IgD-negative memory B cell (primary cell): ENCODE data around the gene OR52R1. TPM values are rescaled to one million over a fixed set of nuclear protein-coding genes. Genes with fewer than 3 reads are reported as not detected.
A peak's percentile ranks its signal among the peaks of the same experiment; 100 is the strongest.
"Not testable (repeated sequence)": the region's sequence is repeated elsewhere in the genome, so short reads cannot be mapped to it uniquely, and the experiment has no call there.

ENCODE experiments used
- H3K27ac Mint-ChIP-seq, 3 donors: one replicate each; pipeline ENCODE4 v1.8.0; 2020 to 2022; ENCODE audit warnings: mild to moderate bottlenecking in 3 of 3, mixed read lengths in 3 of 3, moderate library complexity in 1 of 3
- H3K27me3 Mint-ChIP-seq: one replicate; pipeline ENCODE4 v1.8.0; 2021; ENCODE audit warnings: mixed read lengths
- H3K36me3 Mint-ChIP-seq: one replicate; pipeline ENCODE4 v1.8.0; 2020; ENCODE audit warnings: mild to moderate bottlenecking, mixed read lengths
- H3K4me1 Mint-ChIP-seq, 3 donors: one replicate each; pipeline ENCODE4 v1.8.0; 2020 to 2022; ENCODE audit warnings: mixed read lengths in 3 of 3, mild to moderate bottlenecking in 1 of 3
- H3K4me3 Mint-ChIP-seq, 4 donors: one replicate each; pipeline ENCODE4 v1.8.0; 2020 to 2022; ENCODE audit warnings: mild to moderate bottlenecking in 4 of 4, mixed read lengths in 4 of 4, moderate library complexity in 3 of 4
- H3K9me3 Mint-ChIP-seq, 3 donors: one replicate each; pipeline ENCODE4 v1.8.0; 2020 to 2021; ENCODE audit warnings: mixed read lengths in 3 of 3, mild to moderate bottlenecking in 1 of 3
- polyA plus RNA-seq: library from polyadenylated mRNA; unstranded; fragments of 300-500 nt; fragmentation: Illumina TruSeq; gene quantifications from one replicate; pipeline ENCODE4 v1.2.3, GENCODE V29; 2021

OR52R1 gene
- not detected for polyA plus RNA-seq

DNA sequence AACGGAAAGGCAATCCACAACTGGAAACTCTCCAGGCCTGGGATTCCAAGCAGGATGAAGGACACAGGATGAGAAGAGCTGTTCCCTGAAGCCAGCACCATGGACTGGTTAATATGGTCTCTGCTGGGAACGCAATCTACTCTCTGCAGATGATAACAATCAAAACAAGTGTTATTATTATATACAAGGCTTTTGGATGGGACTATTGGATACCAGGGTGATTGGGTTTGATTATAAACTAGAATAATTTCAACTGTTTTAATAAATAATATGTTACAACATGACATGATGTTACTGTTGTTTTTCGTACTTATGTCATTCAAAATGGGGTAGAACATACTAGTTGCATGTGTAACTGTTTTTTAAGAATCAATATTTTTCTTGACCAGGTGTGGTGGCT is at the start of gene OR52R1:
Gene OR52R1 (minus strand): TSS at position 101 of the 400 bp plus-strand sequence. CDS start 0 bp downstream, at position 101.
- no peak within 1 kb of the TSS for H3K27ac Mint-ChIP-seq
- H3K9me3 Mint-ChIP-seq = peaks cover 0 to 2% (median 0%) of the 10 kb centered on the region in 3 donors
- H3K36me3 Mint-ChIP-seq = no peaks in the 10 kb centered on the region
- H3K27me3 Mint-ChIP-seq = no peaks in the 10 kb centered on the region
- no peaks in the 10 kb centered on the region for H3K4me1 Mint-ChIP-seq
- H3K4me3 Mint-ChIP-seq = no peak within 1 kb of the TSS

DNA sequence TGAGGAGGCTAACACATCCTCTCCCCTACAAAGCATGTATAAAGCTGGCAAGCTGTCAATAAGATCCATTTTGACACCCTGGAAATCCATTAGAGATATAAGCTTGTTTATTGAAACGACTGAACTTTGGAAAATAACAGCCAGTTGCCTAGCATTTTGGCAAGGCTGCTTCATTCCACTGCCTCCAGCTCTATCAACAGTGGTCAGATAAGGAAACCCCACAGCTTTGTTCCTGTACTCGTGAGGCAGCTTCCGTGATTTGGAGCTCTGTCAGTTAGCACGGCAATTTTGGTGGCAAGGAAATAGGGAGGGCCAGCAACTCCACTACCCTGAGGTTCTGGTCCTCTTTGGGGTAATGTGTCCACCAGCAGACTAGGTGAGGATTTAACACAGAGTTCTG is 46.9 kb upstream of the OR52R1 start:
- Mint-ChIP-seq H3K36me3 (no peaks in the 10 kb centered on the region), H3K4me1 (peaks cover 0 to 2% (median 0%) of the 10 kb centered on the region in 3 donors), H3K9me3 (peaks cover 0 to 5% (median 4%) of the 10 kb centered on the region in 3 donors), H3K27ac (peak overlapping the region in 1 of 3 donors; percentile 58), H3K27me3 (peaks cover 4% of the 10 kb centered on the region), H3K4me3 (no peak overlapping the region)

DNA sequence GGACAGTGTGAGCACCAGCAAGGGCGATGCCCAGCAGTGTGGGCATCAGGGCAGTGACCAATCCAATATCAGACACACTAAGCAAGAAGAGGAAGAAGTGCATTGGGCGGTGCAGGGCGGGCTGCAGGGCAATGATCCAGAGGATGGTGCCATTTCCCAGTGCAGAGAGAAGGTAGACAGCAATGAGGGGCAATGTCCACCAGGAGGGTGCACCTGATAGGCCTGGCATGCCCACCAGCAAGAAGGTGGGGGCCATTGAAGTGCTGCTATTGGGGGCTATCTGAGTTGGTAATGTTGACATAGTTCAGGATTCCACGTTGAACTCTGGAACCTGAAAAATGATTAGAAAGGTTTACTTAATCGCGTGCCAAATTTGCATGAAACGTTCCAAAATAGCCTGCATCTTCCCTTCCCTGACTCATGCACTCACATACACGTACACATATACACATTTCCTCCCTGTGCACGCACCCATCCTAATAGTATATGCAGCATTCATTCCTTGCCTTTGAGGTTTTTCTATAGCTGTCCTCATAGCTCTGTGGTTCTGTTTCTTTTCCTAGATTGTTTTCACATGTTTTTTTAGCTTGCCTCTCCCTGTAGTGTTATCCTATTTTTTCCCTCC is 44.8 kb upstream of the OR52R1 start, which contains the start of gene OR51S1:
Gene OR51S1 (minus strand): TSS at position 301 of the 625 bp plus-strand sequence. CDS start 0 bp downstream, at position 301.
- Mint-ChIP-seq H3K4me1 (peaks cover 0 to 2% (median 0%) of the 10 kb centered on the region in 3 donors), H3K27me3 (peaks cover 4% of the 10 kb centered on the region), H3K36me3 (no peaks in the 10 kb centered on the region), H3K4me3 (no peak within 1 kb of the TSS), H3K27ac (no peak within 1 kb of the TSS), H3K9me3 (peaks cover 0 to 2% (median 0%) of the 10 kb centered on the region in 3 donors)

DNA sequence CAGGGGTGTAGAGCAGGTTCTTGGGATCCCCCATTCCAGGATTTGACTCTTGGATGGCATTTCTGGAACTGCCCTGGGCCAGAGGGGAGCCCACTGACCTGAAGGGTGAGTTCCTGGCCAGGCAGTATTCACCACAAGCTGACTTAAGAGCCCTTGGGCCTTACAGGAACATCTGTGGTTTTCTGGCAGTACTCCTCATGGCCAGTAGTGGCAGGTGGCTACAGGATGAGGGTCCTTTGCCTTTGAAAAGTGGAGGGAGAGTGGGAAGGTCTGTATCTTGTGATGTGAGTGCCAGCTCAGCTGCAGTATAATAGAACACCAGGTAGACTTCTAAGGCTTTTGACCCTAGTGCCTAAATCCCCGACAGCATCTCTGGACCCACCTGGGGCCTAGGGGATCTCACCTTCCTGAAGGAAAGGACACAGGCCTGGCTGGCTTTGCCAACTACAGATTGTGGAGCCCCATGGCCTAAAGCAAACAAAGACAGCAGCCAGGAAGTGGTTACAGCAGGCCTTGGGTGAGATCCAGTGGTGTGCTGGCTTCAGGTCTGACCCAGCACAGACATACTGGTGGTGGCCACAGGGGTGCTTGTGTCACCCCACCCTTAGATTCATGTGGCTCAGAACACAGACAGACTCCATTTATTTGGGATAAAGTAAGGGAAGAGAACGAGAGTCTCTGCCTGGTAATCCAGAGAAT is 35.8 kb upstream of the OR52R1 start:
- Mint-ChIP-seq H3K36me3 (no peaks in the 10 kb centered on the region), H3K27me3 (peaks cover 3% of the 10 kb centered on the region), H3K4me3 (no peak overlapping the region), H3K9me3 (peaks cover 0 to 7% (median 4%) of the 10 kb centered on the region in 3 donors), H3K4me1 (no peaks in the 10 kb centered on the region), H3K27ac (no peak overlapping the region)

DNA sequence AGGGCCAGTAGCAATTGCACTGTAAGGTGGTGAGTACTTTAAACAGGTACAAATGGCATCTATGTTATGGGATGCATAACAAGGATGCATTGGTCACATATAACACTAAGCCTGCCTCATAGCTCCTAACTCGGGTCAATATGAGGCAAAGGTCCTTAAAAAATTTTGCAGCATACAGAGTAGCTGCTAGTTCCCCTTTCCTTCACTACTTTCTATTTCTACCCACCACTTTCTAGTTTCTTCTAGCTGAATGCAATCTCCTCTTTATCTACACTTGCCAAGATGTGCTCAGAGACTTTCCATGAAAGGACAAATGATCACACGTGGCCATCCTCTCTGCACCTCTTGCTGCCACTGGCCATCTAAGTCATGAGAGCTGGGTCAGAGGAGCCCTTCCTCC is 26.7 kb upstream of the OR52R1 start:
- Mint-ChIP-seq H3K36me3 (no peaks in the 10 kb centered on the region), H3K4me3 (no peak overlapping the region), H3K4me1 (no peaks in the 10 kb centered on the region), H3K27ac (no peak overlapping the region), H3K9me3 (no peaks in the 10 kb centered on the region), H3K27me3 (no peaks in the 10 kb centered on the region)

DNA sequence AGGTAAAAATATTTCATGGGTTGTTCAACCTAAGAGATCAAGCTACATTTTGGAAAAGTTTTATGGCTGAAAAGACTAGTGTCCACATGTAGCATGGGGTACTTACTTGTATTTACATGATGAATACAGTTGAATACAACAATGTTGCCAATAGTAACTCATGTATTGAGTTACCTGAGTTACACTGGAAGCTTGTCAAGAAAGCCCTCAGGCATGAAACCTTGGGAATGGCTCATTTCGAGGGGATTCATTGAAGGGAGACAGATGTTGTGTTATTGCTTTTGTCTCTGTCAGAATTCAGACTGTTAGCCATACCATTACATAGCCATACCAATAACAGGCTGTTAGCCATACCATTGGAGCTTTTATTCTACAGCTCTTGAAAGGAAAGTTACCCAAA is 26.2 kb upstream of the OR52R1 start:
- Mint-ChIP-seq H3K4me1 (no peaks in the 10 kb centered on the region), H3K36me3 (no peaks in the 10 kb centered on the region), H3K27me3 (no peaks in the 10 kb centered on the region), H3K9me3 (no peaks in the 10 kb centered on the region), H3K27ac (no peak overlapping the region), H3K4me3 (no peak overlapping the region)

DNA sequence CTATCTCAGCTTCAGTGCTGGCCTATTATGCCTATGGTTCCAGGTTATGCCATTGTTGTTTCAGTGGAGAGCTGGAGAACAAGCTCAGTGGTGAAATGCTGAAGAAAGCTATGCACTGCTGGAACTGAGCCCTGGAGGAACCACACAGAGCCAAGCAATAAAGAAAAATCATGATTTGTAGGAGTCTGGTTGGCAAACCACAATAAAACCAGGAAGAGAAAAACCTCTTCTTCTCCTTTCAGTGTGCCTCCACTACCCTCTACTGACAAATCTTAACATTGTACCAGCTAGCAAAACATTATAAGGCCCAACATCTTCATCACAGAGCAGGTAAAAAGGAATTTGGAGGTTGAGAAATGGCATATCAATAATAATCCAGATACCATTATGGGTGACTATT is 22.2 kb upstream of the OR52R1 start:
- peaks cover 0 to 3% (median 0%) of the 10 kb centered on the region in 3 donors for H3K9me3 Mint-ChIP-seq
- no peak overlapping the region for H3K4me3 Mint-ChIP-seq
- H3K27me3 Mint-ChIP-seq = no peaks in the 10 kb centered on the region
- H3K36me3 Mint-ChIP-seq = no peaks in the 10 kb centered on the region
- no peak overlapping the region for H3K27ac Mint-ChIP-seq
- H3K4me1 Mint-ChIP-seq = no peaks in the 10 kb centered on the region

DNA sequence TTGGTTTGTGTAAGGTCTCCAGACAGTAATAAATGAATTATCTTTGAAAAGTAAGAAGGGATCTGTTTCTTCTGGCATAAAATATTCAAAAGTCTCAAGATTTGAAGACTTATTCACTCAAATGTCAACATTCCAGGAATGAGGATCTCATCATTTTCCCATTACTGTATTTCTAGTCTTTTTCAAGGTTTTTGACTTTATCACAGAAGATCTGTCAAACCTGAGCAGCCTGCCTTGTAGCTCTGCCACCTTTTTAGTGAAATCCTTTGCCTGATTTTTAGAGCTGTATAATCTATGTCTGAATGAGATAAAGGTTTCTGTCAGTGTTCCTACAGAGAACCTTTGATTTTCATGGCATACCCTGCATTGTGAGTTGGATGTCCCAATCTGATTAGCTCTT is 21.0 kb upstream of the OR52R1 start:
- H3K4me1 Mint-ChIP-seq = no peaks in the 10 kb centered on the region
- H3K27me3 Mint-ChIP-seq = no peaks in the 10 kb centered on the region
- no peak overlapping the region for H3K27ac Mint-ChIP-seq
- H3K4me3 Mint-ChIP-seq = no peak overlapping the region
- no peaks in the 10 kb centered on the region for H3K36me3 Mint-ChIP-seq
- H3K9me3 Mint-ChIP-seq = peaks cover 0 to 3% (median 0%) of the 10 kb centered on the region in 3 donors

DNA sequence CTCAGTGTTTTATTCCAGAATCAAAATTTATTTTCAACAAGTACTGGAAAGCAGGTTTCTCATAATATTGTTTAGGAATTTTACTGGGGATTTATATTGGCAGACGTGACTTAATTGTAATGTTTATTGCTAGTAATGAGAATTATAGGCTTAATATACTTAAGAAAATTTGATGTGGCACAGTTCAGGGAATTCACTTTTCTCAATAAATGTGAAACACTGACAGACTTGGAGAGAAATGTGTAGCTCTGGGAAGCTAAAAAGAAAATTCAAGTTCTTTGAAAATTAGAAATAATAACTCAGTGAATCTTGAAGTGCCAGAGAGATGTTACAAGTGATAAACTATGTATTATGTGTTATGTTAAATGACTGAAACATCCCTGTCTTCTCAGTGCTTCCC is 16.8 kb upstream of the OR52R1 start, which contains the start of gene OR51F2:
Gene OR51F2 (plus strand): TSS at position 301 of the 400 bp plus-strand sequence. CDS start 101 bp downstream, outside the sequence.
- H3K27ac Mint-ChIP-seq = no peak within 1 kb of the TSS
- H3K4me1 Mint-ChIP-seq = no peaks in the 10 kb centered on the region
- H3K4me3 Mint-ChIP-seq = no peak within 1 kb of the TSS

DNA sequence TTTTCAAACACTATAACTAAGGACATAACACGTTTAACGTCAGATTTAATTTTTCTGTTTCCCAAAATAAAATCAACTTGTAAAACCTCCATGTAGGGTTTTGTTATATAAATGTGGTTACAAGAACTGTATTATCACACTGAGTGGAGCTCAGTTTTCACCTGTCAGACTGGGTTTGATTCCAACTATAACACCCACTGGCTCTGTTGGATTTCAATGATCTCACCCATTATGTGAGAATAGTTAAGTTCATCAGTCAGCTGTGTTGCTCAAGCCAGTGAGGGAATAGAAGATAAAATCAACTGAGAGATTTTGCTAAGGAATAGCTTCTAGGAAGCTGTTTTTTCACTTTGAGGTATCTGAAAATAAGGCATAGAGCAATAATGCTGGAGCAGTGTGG is 5.1 kb upstream of the OR52R1 start:
- no peak overlapping the region for H3K27ac Mint-ChIP-seq

More for the DNA sequence above, 16.8 kb upstream of the OR52R1 start, which contains the start of gene OR51F2:
- no peaks in the 10 kb centered on the region for H3K36me3 Mint-ChIP-seq
- H3K9me3 Mint-ChIP-seq = peaks cover 0 to 3% (median 0%) of the 10 kb centered on the region in 3 donors
- H3K27me3 Mint-ChIP-seq = no peaks in the 10 kb centered on the region

DNA sequence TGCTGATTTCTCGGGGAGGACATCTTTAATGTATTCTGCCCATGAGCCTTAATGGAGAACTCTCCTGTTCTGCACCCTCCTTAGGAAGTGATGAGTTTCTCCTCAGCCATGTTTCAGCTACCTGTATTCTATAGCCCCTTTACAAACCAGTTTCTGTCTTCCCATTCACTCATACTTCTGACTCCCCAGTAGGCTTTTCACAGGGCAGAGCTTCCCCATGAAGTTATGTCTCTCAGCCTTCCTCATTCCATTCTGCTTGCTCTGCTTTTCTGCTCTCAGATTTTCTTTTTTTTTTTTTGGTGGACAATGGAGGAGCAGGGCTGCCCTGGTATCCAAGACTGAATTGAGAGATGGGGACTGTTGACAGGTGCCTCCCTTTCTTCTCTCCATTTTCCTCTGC is 4.3 kb upstream of the OR52R1 start:
- Mint-ChIP-seq H3K4me3 (no peak overlapping the region), H3K9me3 (peaks cover 0 to under 1% (median 0%) of the 10 kb centered on the region in 3 donors), H3K27ac (no peak overlapping the region), H3K36me3 (no peaks in the 10 kb centered on the region), H3K27me3 (no peaks in the 10 kb centered on the region), H3K4me1 (no peaks in the 10 kb centered on the region)

More for the DNA sequence above, 5.1 kb upstream of the OR52R1 start:
- Mint-ChIP-seq H3K4me3 (no peak overlapping the region), H3K36me3 (no peaks in the 10 kb centered on the region), H3K4me1 (no peaks in the 10 kb centered on the region), H3K9me3 (no peaks in the 10 kb centered on the region), H3K27me3 (no peaks in the 10 kb centered on the region)

DNA sequence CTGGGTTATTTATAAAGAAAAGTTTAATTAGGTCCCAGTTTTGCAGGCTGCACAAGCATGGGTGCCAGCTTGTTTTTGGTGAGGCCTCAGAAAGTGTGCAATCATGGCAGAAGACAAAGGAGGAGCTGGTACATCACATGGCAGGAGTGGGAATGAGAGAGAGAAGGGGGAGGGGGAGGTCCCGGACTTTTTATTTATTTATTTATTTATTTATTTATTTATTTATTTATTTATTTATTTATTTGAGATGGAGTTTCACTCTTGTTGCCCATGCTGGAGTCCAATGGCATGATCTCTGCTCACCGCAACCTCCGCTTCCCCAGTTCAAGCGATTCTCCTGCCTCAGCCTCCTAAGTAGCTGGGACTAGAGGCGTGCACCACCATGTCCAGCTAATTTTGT is 2.9 kb downstream of the OR52R1 start:
- not testable (repeated sequence) for H3K9me3 Mint-ChIP-seq, H3K27ac Mint-ChIP-seq, H3K4me1 Mint-ChIP-seq, H3K36me3 Mint-ChIP-seq, H3K4me3 Mint-ChIP-seq, H3K27me3 Mint-ChIP-seq

DNA sequence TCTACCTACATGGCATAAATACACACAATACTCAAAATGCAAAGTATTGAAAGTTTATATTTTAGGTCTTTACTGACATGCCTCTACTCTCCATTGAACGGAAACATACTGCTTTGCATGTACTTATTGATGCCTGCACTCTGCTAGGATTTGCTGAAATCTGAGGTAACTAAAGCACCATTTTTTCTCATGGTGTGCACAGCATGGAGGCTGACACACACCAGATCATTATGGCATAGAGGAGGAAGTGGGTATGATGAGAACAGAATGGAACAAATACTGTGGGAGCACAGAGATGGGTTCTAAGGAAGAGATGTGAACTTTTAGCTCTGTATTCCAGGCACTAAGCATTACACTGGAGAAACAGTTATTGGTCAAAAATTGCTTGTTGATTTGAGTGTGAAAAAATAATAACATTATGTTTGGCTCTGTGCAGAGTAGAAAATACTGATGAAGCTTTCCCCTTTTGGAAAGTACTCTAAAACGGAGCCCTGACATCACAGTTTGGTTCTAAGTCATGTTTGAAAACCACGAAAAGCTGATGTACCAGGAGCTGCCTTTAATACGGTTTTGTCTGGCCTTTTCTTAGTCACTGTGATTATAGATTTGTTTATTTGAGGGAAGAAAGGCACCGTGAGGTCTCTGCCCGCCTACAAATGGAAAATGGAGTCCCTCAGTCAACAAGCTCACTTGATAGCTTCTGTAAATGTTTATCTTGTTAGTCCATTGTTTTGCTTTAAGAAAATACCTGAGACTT is 5.6 kb downstream of the OR52R1 start:
- H3K4me3 Mint-ChIP-seq = no peak overlapping the region
- no peaks in the 10 kb centered on the region for H3K4me1 Mint-ChIP-seq
- no peaks in the 10 kb centered on the region for H3K36me3 Mint-ChIP-seq
- no peak overlapping the region for H3K27ac Mint-ChIP-seq
- H3K9me3 Mint-ChIP-seq = peaks cover 0 to 2% (median 0%) of the 10 kb centered on the region in 3 donors
- H3K27me3 Mint-ChIP-seq = no peaks in the 10 kb centered on the region

DNA sequence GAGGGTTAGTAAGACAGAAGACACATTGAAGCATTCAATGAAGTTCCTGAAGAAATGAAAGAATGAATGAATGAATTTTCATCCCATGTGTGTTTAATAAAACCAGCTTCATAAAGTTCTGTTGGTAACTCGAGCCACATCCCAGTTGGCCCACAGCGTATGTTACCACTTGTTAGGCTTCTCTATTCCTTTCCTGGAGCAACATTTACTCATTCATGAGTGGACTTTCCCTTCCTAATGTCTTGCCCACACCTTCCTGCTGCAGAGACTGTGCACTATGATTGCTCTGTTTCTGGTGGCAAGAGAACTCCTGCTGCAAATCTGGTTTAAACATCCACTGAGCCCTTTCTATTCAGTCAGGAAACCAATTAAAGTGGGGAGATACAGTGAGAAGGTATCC is 7.0 kb downstream of the OR52R1 start:
- no peaks in the 10 kb centered on the region for H3K36me3 Mint-ChIP-seq
- H3K9me3 Mint-ChIP-seq = no peaks in the 10 kb centered on the region
- H3K27me3 Mint-ChIP-seq = peaks cover 1% of the 10 kb centered on the region
- H3K4me3 Mint-ChIP-seq = no peak overlapping the region
- H3K27ac Mint-ChIP-seq = no peak overlapping the region
- H3K4me1 Mint-ChIP-seq = no peaks in the 10 kb centered on the region

DNA sequence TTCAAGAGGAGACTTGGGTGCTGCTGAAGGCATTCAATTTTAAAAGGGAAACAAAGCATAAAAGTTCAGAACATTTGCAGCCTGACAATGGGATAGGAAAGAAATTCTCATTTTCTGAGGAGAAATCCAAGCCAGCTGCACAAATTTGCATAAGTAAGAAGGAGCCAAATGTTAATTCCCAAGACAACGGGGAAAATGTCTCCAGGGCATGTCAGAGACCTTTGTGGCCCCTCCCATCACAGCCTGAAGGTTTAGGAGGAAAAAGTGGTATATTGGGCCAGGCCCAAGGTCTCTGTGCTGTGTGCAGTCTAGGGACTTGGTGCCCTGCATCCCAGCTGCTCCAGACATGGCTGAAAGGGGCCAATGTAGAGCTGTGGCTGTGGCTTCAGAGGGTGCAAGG is 21.7 kb downstream of the OR52R1 start:
- H3K27ac Mint-ChIP-seq = no peak overlapping the region
- H3K4me1 Mint-ChIP-seq = no peaks in the 10 kb centered on the region
- no peak overlapping the region for H3K4me3 Mint-ChIP-seq
- H3K36me3 Mint-ChIP-seq = no peaks in the 10 kb centered on the region
- peaks cover 2% of the 10 kb centered on the region for H3K27me3 Mint-ChIP-seq
- H3K9me3 Mint-ChIP-seq = peaks cover 1 to 9% (median 6%) of the 10 kb centered on the region in 3 donors
